C1 segment of cervical spinal cord (tissue), 14 donors: ENCODE measurements around the gene RAB31.

ENCODE experiments used
- DNase-seq, 14 donors: peaks; one replicate each; lab custom pipeline; 2025; lab: John Stamatoyannopoulos, UW

RAB31 gene

GRCh38 chr18:9861157-9861556, 153.1 kb downstream of the RAB31 start:
- no peak for DNase-seq

GRCh38 chr18:9861933-9862332, 153.8 kb downstream of the RAB31 start:
- DNase-seq, result no peak

- DNase-seq, result no peak
Observed at GRCh38 chr18:9862686-9863085, 154.6 kb downstream of the RAB31 start.

GRCh38 chr18:9863282-9863681, 155.2 kb downstream of the RAB31 start:
- no peak for DNase-seq

GRCh38 chr18:9865764-9866490, 157.8 kb downstream of the RAB31 start:
- no peak for DNase-seq

- no peak for DNase-seq
Observed at GRCh38 chr18:9866627-9867026, 158.5 kb downstream of the RAB31 start.

- no peak for DNase-seq
Observed at GRCh38 chr18:9867071-9867594, 159.0 kb downstream of the RAB31 start.

GRCh38 chr18:9868857-9869714, 161.0 kb downstream of the RAB31 start:
- DNase-seq, result no peak

GRCh38 chr18:9869715-9870430, 161.8 kb downstream of the RAB31 start:
- DNase-seq, result no peak

- no peak for DNase-seq
Observed at GRCh38 chr18:9870431-9871008, 162.4 kb downstream of the RAB31 start.

GRCh38 chr18:9871244-9871746, 163.2 kb downstream of the RAB31 start:
- no peak for DNase-seq

GRCh38 chr18:9872823-9873222, 164.7 kb downstream of the RAB31 start:
- DNase-seq, result no peak

- DNase-seq, result no peak
Observed at GRCh38 chr18:9874728-9875127, 166.6 kb downstream of the RAB31 start.

- no peak for DNase-seq
Observed at GRCh38 chr18:9876212-9876866, 168.2 kb downstream of the RAB31 start.

- no peak for DNase-seq
Observed at GRCh38 chr18:9876867-9877654, 169.0 kb downstream of the RAB31 start.

- no peak for DNase-seq
Observed at GRCh38 chr18:9877655-9878014, 169.5 kb downstream of the RAB31 start.

- DNase-seq, result no peak
Observed at GRCh38 chr18:9878095-9878494, 170.0 kb downstream of the RAB31 start.

- no peak for DNase-seq
Observed at GRCh38 chr18:9878783-9879242, 170.7 kb downstream of the RAB31 start.

GRCh38 chr18:9884090-9884489, 176.0 kb downstream of the RAB31 start:
- DNase-seq, result no peak

- no peak for DNase-seq
Observed at GRCh38 chr18:9884532-9885140, 176.5 kb downstream of the RAB31 start.
